IPS-NIHi7 (cell line): Measurements from ENCODE around the gene C1RL.

ENCODE experiments used
- DNase-seq: peaks from one replicate; pipeline ENCODE4 v3.0.0; 2012; ENCODE audit warnings: mixed read lengths; ENCODE audit errors: extremely low spot score

C1RL gene

DNA sequence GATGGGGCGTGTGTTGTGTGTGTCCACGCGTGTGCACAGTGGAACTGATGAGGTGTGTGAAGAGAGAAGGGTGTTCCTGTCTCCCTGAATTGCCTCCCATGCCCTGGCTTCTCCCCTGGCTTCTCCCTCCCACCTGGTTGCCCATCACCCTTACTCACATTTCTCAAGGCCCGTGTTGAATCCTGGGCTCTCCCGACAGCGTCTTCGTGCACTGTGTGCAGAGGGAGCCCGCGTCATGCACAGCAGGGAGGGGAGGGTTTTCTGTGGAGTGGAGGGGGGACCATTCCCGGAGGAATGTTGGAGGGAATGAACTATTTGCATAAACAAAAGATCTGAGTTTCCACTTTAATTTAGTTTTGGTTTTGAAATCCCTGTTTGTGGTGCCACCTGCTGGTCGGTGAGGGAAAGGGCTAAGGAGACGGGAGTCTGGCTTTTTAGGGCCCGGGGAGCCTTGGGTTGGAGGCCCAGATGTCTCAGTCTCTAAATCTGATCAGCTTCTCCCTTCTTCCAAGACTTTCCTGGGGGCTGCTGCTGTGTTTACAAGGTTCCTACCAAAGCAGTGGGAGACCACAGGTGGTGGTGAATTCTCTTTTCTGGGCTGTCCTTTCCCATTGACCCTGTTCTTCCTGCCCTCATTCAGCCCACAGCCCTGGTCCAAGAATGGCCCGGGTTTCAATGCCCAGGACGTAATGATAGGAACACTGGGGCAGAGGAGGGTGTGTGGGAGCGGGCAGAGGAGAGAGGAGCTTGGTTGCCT, 16.6 kb downstream of the C1RL start, which contains the start of gene C1R:
Gene C1R, minus strand, starts transcription at position 217 of the 757 bp plus-strand sequence. Its CDS starts 57 bp downstream, at position 160.
- DNase-seq = peak; percentile 76

DNA sequence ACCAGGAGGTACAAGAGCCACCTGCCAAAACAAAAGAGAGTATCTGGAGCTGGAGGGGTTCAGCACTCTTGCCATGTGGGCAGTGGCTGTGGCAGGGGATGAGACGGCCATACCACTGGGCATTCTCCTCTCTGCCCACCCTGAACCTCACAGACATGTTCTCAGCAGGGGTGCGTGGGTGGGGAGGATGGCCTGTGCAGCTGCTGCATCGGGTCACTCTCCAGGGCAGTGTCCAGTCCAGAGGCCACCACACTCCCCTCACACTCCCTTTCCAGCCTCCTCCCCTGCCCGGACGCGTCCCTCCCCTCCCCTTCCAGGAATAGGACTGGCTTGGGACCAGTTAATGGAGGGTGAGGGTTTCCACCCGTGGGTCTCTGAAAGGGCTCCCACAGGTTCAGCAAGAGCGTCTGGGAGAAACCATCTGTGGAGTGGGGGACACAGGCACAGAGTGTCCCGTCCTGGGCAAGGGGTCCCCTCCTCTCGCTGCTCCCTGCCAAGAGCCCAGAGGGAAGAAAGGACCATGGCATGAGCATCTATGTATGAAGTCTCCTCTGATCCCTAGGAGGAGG, 17.3 kb downstream of the C1RL start:
- no peak for DNase-seq

DNA sequence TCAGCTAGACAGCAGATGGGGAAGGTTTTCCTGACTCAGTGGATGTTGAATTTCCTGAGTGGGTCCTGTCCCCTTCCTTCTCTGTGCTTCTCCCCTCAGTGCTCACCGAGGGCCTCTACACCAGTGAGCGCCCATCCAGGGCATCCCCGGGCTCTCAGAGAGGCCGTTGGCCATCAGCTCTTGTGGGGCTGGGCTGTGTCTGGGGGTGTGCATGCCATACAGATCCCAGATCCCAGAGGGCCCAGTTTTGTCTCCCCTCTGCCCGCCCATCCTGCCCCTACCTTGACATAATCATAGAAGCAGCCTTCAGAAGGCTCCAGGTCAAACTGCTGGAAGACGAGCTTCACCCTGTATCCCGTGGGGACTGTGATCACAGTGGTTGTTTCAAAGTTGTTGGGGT, 17.8 kb downstream of the C1RL start:
- DNase-seq = no peak

GRCh38 chr12:7090222-7090998, 18.6 kb downstream of the C1RL start:
- DNase-seq = peak; percentile 40

DNA sequence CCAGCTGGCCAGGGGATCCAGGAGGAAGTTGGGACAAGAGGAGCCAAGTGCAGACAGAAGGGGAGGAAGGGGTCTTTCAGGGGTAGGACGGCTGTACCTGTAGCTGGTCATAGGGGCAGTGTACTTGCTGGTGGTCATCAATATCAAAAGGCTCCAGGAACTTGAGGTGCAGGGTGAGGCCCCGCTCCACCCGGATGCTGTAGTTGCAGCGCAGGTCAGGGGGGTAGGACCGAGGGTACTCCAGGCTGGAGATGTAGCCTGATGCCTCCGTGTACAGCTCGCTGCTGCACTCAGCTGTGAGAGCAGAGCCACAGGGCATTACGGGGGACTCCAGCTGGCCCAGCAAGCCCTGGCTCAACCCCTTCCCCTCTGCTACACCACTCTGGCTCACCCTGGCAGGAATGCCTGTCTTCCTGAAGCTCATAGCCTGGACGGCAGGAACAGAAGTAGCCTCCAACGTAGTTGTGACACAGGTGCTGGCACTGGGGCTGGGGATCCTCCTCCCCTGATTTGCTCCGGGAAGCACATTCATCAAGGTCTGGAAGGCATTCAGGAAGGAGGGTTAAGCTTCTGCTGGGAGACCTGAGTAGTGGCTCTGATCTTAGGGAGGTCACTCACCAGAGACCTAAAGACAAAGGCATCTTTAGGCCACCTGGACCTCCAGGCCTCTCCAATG, 19.7 kb downstream of the C1RL start:
- DNase-seq = no peak

DNA sequence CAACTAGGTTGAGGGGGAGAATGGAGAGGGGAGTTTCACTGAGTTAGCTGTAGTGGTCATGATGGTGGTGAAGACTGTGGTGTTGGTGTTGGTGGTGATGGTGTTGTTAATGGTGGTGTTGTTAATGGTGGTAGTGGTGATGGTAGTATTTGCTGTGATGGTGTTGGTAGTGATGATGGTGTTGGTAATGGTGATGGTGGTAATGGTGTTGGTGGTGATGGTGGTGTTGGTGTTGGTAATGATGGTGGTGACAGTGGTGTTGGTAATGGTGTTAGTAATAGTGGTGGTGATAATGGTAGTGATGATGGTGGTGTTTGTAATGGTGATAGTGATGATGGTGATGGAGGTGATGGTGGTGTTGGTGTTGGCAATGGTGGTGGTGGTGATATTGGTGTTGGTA, 25.9 kb downstream of the C1RL start:
- no peak for DNase-seq

- DNase-seq = no peak
These were observed 28.0 kb downstream of the C1RL start for GRCh38 chr12:7081037-7081436.

GRCh38 chr12:7079826-7080125, 29.2 kb downstream of the C1RL start:
- DNase-seq = no peak

DNA sequence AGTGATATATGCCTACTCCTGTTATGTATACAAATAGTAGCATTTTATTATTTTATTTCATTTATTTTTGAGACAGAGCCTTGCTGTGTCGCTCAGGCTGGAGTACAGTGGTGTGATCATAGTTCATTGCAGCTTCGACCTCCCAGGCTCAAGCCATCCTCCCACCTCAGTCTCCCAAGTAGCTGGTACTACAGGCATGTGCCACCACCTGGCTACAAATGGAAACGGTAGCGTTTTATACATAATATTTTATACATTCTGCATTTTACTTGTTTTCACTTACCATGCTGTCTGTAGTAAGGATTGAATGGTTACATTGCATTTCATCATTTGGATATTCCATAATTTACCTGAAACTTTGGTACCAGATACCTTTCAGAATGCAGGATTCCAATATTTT, 30.9 kb downstream of the C1RL start:
- no peak for DNase-seq

- no peak for DNase-seq
These were observed 32.5 kb downstream of the C1RL start for GRCh38 chr12:7076493-7076892.

- no peak for DNase-seq
These were observed 33.1 kb downstream of the C1RL start for GRCh38 chr12:7075939-7076338.

- DNase-seq = no peak
These were observed 33.5 kb downstream of the C1RL start for GRCh38 chr12:7075518-7075917.

DNA sequence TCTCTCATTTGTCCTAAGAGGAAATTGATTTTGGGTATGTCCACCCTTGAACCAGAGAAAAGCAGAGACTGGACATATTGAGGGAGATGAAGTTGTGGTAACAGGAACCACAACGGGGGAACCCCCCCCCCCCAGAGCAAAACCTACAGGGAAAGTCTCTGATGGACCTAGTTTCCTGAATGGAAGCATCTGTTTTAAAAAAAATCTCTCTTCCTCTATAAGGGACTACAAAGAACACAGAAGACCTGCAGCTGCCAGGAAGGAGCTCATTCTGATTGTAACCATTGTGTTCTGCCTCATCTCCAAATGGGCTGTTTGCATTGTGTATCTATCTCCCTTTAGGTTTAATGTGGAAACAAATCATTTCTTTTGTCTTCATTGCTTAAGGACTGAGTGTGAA, 35.1 kb downstream of the C1RL start:
- DNase-seq = no peak

- no peak for DNase-seq
These were observed 36.5 kb downstream of the C1RL start for GRCh38 chr12:7072554-7072953.

DNA sequence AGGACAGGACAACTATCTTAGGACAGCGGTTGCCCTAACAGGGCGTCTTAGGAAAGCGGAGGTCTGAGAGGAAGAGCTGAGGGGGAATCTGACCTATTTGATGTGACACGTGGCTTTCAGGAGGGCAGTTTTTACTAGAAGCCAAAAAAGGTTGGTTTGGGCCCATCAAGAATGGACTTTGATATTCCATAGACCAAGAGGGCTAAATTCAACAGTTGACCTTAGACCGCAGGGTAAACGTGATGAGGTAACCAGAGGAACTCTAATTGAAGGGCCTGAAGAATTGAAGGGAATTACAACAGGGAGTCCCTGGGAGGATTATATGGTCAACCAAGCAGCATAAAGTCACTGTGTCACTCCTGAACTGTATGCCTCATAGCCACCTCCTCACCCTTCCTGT, 37.0 kb downstream of the C1RL start:
- no peak for DNase-seq

DNA sequence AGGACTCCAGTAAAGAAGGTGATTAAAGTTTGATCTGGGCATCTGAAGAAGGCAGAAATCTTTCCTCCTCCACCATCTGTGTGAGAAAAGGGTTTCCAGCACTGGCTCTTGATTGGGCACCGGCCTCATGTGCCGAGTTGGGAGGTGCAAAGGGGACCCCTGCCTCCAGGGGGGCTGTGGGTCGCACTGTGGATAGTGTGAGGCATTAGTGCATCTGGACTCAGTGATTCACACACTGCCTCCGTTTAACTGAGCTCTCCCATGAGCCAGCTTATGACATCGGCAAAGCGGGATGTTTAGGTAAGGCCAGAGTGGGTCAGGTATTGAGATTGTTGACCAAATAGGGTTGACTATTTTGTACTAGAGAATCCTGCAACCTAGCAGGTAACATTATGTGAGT, 39.6 kb downstream of the C1RL start:
- no peak for DNase-seq

DNA sequence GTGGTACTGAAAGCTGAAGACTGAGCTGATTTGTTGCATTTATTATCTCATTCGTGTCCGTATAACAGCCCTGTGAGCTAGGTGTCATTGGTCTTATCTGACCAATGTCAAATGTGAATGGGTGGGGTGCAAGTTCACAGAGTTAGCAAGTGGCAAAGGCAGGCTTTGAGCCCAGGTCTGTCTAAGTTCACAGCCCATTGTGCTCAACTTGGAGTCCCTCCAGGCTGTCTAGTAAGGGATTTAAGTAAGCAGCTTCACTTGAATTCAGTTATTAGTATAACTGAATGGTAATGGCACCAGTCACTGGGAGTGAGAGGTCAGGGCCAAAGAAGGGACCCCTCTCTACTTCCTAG, 40.0 kb downstream of the C1RL start:
- DNase-seq = no peak

DNA sequence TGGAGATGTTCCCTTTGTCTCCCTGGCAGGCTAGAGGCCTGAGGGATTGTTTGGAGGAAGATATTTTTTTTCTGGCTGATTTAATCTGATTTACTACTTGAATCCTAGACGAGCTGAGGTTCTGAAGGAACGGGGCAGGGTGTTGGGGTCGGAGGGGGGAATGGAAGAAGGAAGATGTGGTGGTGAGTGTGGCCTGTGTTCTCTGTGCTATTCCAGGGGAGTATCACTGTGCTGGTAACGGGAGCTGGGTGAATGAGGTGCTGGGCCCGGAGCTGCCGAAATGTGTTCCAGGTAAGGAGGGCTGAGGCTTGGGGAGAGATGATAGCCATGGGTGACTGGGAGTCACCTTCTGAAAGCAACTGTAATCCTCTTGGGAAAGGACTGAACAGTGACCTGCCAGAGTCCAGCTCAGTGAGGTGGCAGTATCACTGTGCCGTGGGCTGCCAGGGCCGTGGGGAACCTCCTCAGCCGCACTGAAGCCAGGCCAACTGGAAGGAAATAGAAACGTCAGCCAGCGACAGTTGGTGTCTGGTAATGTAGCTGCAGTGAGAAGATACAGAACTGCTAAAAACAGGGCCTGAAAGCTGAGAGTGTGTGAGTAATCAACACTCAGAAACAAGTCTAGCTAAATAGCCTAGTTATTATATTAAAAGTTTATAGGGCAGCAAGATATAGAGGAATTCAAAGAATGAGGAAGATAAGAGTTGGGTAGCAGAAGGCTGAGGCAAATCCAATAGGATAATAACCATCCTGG, 40.6 kb downstream of the C1RL start:
- DNase-seq = no peak

GRCh38 chr12:7067096-7067495, 41.9 kb downstream of the C1RL start:
- DNase-seq = no peak

- DNase-seq = no peak
These were observed 42.4 kb downstream of the C1RL start for GRCh38 chr12:7066596-7066995.

- no peak for DNase-seq
These were observed 43.9 kb downstream of the C1RL start for GRCh38 chr12:7065073-7065623.

GRCh38 chr12:7064516-7064915, 44.5 kb downstream of the C1RL start:
- no peak for DNase-seq
